ENCODE results near the gene MON2.
"Not testable (repeated sequence)": the region's sequence is repeated elsewhere in the genome, so short reads cannot be mapped to it uniquely, and the experiment has no call there.

MON2 gene

GRCh38 chr12:62481843-62482540, 15.4 kb downstream of the MON2 start:
- H3K27ac ChIP-seq (ENCODE audit: low read depth, low read length) = no peak overlapping the region
- H3K4me3 ChIP-seq (ENCODE audit: low read length) = no peak overlapping the region
- H3K27me3 ChIP-seq (ENCODE audit: insufficient read depth, low read length) = no peaks in the 10 kb centered on the region
- no peaks in the 10 kb centered on the region for H3K9me3 ChIP-seq (ENCODE audit: insufficient read depth, low read depth, low read length)
- WGBS = 83% methylated on average over 4 of the region's 4 CpGs
- no peaks in the 10 kb centered on the region for H3K4me1 ChIP-seq (ENCODE audit: insufficient read depth, low read length)
- peaks cover 4% of the 10 kb centered on the region; the same call in 1 of the 2 replicates for H3K36me3 ChIP-seq (ENCODE audit: insufficient read depth, low read length)
- H3K9ac ChIP-seq (ENCODE audit: low read depth, low read length) = no peak overlapping the region

DNA sequence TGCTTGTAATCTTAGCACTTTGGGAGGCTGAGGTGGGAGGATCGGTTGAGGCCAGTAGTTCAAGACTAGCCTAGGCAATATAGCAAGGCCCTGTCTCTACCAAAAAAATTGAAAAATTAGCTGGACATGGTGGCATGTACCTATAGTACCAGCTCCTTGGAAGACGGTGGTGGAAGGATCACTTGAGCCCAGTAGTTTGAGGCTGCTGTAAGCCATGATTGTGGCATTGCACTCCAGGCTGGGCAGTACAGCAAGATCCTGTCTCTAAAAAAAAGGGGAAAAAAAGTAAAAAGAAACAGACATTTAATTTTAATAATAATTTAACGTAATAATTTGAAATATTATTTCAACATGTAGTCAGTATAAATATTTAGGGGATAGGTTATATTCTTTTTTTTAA, 16.1 kb downstream of the MON2 start:
- H3K4me1 ChIP-seq (ENCODE audit: insufficient read depth, low read length) = no peaks in the 10 kb centered on the region
- 94% methylated on average over 2 of the region's 3 CpGs for WGBS
- H3K9me3 ChIP-seq (ENCODE audit: insufficient read depth, low read depth, low read length) = no peaks in the 10 kb centered on the region
- H3K4me3 ChIP-seq (ENCODE audit: low read length) = no peak overlapping the region
- H3K27ac ChIP-seq (ENCODE audit: low read depth, low read length) = no peak overlapping the region
- no peak overlapping the region for H3K9ac ChIP-seq (ENCODE audit: low read depth, low read length)
- no peaks in the 10 kb centered on the region for H3K27me3 ChIP-seq (ENCODE audit: insufficient read depth, low read length)
- peaks cover 3% of the 10 kb centered on the region; the same call in 1 of the 2 replicates for H3K36me3 ChIP-seq (ENCODE audit: insufficient read depth, low read length)

- H3K4me3 ChIP-seq (ENCODE audit: low read length) = no peak overlapping the region
- WGBS = 97% methylated on average over 2 of the region's 2 CpGs
- no peak overlapping the region for H3K27ac ChIP-seq (ENCODE audit: low read depth, low read length)
- H3K27me3 ChIP-seq (ENCODE audit: insufficient read depth, low read length) = no peaks in the 10 kb centered on the region
- H3K4me1 ChIP-seq (ENCODE audit: insufficient read depth, low read length) = no peaks in the 10 kb centered on the region
- H3K9ac ChIP-seq (ENCODE audit: low read depth, low read length) = no peak overlapping the region
- no peaks in the 10 kb centered on the region for H3K36me3 ChIP-seq (ENCODE audit: insufficient read depth, low read length)
- no peaks in the 10 kb centered on the region for H3K9me3 ChIP-seq (ENCODE audit: insufficient read depth, low read depth, low read length)
Observed at GRCh38 chr12:62484233-62484632, 17.6 kb downstream of the MON2 start.

DNA sequence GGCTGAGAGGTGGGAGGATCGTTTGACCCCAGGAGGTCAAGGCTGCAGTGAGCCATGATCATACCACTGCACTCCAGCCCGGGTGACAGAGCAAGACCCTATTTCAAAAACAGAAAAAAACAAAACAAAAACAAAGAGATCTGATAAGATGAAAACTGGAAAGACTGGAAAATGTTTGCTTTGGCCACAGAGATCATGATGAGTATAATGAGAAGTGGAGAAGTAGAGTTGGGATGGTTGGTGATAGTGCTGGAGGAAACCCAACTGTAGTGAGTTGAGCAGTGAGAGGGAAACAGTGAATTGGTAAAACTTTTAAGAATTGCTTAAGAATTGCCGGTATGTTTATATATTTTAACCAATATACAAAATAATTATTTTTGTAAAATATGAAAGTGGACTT, 39.2 kb downstream of the MON2 start:
- peaks cover 44% of the 10 kb centered on the region for H3K36me3 ChIP-seq (ENCODE audit: insufficient read depth, low read length)
- H3K4me1 ChIP-seq (ENCODE audit: insufficient read depth, low read length) = no peaks in the 10 kb centered on the region
- H3K27ac ChIP-seq (ENCODE audit: low read depth, low read length) = no peak overlapping the region
- H3K27me3 ChIP-seq (ENCODE audit: insufficient read depth, low read length) = no peaks in the 10 kb centered on the region
- no peak overlapping the region for H3K9ac ChIP-seq (ENCODE audit: low read depth, low read length)
- 97% methylated on average over 1 of the region's 3 CpGs for WGBS
- H3K9me3 ChIP-seq (ENCODE audit: insufficient read depth, low read depth, low read length) = peaks cover 5% of the 10 kb centered on the region; the same call in 1 of the 2 replicates
- H3K4me3 ChIP-seq (ENCODE audit: low read length) = no peak overlapping the region

DNA sequence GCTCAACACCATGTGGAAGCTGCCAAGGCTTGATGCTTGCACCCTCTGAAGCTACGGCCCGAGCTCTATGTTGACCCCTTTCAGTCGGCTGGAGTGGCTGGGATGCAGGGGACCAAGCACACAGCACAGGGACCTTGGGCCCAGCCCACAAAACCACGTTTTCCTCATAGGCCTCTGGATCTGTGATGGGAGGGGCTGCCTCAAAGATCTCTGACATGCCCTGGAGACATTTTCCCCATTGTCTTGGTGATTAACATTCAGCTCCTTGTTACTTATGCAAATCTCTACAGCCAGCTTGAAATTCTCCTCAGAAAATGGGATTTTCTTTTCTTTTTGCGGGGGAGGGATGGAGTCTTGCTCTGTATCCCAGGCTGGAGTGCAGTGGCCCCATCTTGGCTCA, 46.3 kb downstream of the MON2 start:
- no peaks in the 10 kb centered on the region for H3K27me3 ChIP-seq (ENCODE audit: insufficient read depth, low read length)
- 82% methylated on average over 5 of the region's 5 CpGs for WGBS
- no peak overlapping the region for H3K9ac ChIP-seq (ENCODE audit: low read depth, low read length)
- peaks cover 34% of the 10 kb centered on the region for H3K9me3 ChIP-seq (ENCODE audit: insufficient read depth, low read depth, low read length)
- H3K4me3 ChIP-seq (ENCODE audit: low read length) = no peak overlapping the region
- no peak overlapping the region for H3K27ac ChIP-seq (ENCODE audit: low read depth, low read length)
- H3K36me3 ChIP-seq (ENCODE audit: insufficient read depth, low read length) = peaks cover 28% of the 10 kb centered on the region
- H3K4me1 ChIP-seq (ENCODE audit: insufficient read depth, low read length) = no peaks in the 10 kb centered on the region

DNA sequence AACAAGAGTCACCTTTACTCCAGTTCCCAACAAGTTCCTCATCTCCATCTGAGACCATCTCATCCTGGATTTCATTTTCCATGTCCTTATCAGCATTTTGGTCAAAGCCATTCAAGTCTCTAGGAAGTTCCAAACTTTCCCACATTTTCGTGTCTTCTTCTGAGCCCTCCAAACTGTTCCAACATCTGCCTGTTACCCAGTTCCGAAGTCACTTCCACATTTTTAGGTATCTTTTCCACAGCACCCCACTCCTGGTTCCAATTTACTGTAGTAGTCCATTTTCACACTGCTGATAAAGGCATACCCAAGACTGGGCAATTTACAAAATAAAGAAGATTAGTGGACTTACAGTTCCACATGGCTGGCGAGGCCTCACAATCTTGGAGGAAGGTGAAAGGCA, 47.5 kb downstream of the MON2 start:
- H3K4me3 ChIP-seq (ENCODE audit: low read length); H3K9ac ChIP-seq (ENCODE audit: low read depth, low read length); H3K27me3 ChIP-seq (ENCODE audit: insufficient read depth, low read length); H3K4me1 ChIP-seq (ENCODE audit: insufficient read depth, low read length); H3K27ac ChIP-seq (ENCODE audit: low read depth, low read length): not testable (repeated sequence)
- 92% methylated on average over 3 of the region's 3 CpGs for WGBS
- H3K36me3 ChIP-seq (ENCODE audit: insufficient read depth, low read length) = peaks cover 20% of the 10 kb centered on the region
- H3K9me3 ChIP-seq (ENCODE audit: insufficient read depth, low read depth, low read length) = peaks cover 34% of the 10 kb centered on the region

DNA sequence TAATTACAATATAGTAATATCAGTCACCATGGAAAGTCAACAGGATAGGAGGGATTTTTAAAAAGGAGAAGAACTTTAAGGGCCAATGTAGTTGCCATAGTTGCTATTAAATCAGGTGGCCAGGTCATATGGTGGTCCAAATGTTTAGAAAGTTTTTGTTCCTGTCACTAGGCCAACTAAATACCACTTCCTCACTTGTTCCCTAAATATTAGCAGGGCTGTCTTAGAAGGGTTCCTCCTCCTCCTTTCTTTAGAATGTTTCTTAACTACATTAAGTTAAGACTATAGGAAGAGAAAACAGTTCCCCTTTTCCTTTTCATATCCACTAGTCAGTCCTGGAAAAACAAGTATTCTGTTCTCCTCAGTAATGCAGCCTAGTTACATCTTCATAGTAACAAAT, 50.3 kb downstream of the MON2 start:
- Histone ChIP-seq H3K36me3 (ENCODE audit: insufficient read depth, low read length) (0 out of 2 replicates have a peak, but pooled peaks cover 4% of the 10 kb centered on the region), H3K4me1 (ENCODE audit: insufficient read depth, low read length) (peaks cover 3% of the 10 kb centered on the region; the same call in 1 of the 2 replicates), H3K27ac (ENCODE audit: low read depth, low read length) (no peak overlapping the region), H3K9me3 (ENCODE audit: insufficient read depth, low read depth, low read length) (peaks cover 26% of the 10 kb centered on the region), H3K9ac (ENCODE audit: low read depth, low read length) (no peak overlapping the region), H3K4me3 (ENCODE audit: low read length) (no peak overlapping the region), H3K27me3 (ENCODE audit: insufficient read depth, low read length) (no peaks in the 10 kb centered on the region)

- Histone ChIP-seq H3K9me3 (ENCODE audit: insufficient read depth, low read depth, low read length) (peaks cover 18% of the 10 kb centered on the region), H3K36me3 (ENCODE audit: insufficient read depth, low read length) (0 out of 2 replicates have a peak, but pooled peaks cover 1% of the 10 kb centered on the region), H3K4me3 (ENCODE audit: low read length) (no peak overlapping the region), H3K9ac (ENCODE audit: low read depth, low read length) (no peak overlapping the region), H3K4me1 (ENCODE audit: insufficient read depth, low read length) (peaks cover 3% of the 10 kb centered on the region; the same call in 1 of the 2 replicates), H3K27ac (ENCODE audit: low read depth, low read length) (no peak overlapping the region), H3K27me3 (ENCODE audit: insufficient read depth, low read length) (no peaks in the 10 kb centered on the region)
- 95% methylated on average over 2 of the region's 2 CpGs for WGBS
Observed at GRCh38 chr12:62517887-62518286, 51.3 kb downstream of the MON2 start.

DNA sequence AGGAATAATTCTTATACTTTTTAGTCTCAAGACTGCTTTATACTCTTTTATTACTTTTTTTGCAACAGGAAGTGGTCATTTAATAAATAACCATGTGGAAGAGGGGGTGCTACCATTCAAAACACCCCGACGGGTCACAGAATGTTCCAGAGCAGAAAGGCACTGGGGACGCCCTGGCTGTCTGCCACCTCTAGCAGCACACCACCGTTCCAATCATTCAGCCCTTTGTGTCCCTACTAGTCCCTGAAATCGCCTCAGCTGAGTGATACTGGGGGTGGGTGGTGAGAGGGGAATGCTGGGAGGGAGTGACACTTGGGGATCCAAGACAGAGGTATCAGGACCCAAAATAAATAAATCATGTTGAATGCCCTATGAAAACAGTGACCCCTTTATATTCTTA, 52.4 kb downstream of the MON2 start:
- H3K4me1 ChIP-seq (ENCODE audit: insufficient read depth, low read length) = peaks cover 3% of the 10 kb centered on the region; the same call in 1 of the 2 replicates
- 94% methylated on average over 5 of the region's 5 CpGs for WGBS
- no peaks in the 10 kb centered on the region for H3K36me3 ChIP-seq (ENCODE audit: insufficient read depth, low read length)
- peaks cover 11% of the 10 kb centered on the region for H3K9me3 ChIP-seq (ENCODE audit: insufficient read depth, low read depth, low read length)
- no peaks in the 10 kb centered on the region for H3K27me3 ChIP-seq (ENCODE audit: insufficient read depth, low read length)
- no peak overlapping the region for H3K27ac ChIP-seq (ENCODE audit: low read depth, low read length)
- H3K9ac ChIP-seq (ENCODE audit: low read depth, low read length) = no peak overlapping the region
- no peak overlapping the region for H3K4me3 ChIP-seq (ENCODE audit: low read length)

GRCh38 chr12:62520361-62520760, 53.7 kb downstream of the MON2 start:
- 94% methylated on average over 4 of the region's 5 CpGs for WGBS
- H3K27ac ChIP-seq (ENCODE audit: low read depth, low read length) = no peak overlapping the region

GRCh38 chr12:62522984-62523383, 56.4 kb downstream of the MON2 start:
- no peak overlapping the region for H3K9ac ChIP-seq (ENCODE audit: low read depth, low read length)
- H3K4me1 ChIP-seq (ENCODE audit: insufficient read depth, low read length) = peaks cover 3% of the 10 kb centered on the region; the same call in 1 of the 2 replicates
- H3K36me3 ChIP-seq (ENCODE audit: insufficient read depth, low read length) = peaks cover 8% of the 10 kb centered on the region; the same call in 1 of the 2 replicates
- 97% methylated on average over 2 of the region's 2 CpGs for WGBS
- H3K4me3 ChIP-seq (ENCODE audit: low read length) = no peak overlapping the region
- no peak overlapping the region for H3K27ac ChIP-seq (ENCODE audit: low read depth, low read length)
- H3K9me3 ChIP-seq (ENCODE audit: insufficient read depth, low read depth, low read length) = no peaks in the 10 kb centered on the region
- no peaks in the 10 kb centered on the region for H3K27me3 ChIP-seq (ENCODE audit: insufficient read depth, low read length)

More at GRCh38 chr12:62520361-62520760, 53.7 kb downstream of the MON2 start:
- no peak overlapping the region for H3K9ac ChIP-seq (ENCODE audit: low read depth, low read length)
- no peaks in the 10 kb centered on the region for H3K9me3 ChIP-seq (ENCODE audit: insufficient read depth, low read depth, low read length)
- no peak overlapping the region for H3K4me3 ChIP-seq (ENCODE audit: low read length)
- no peaks in the 10 kb centered on the region for H3K27me3 ChIP-seq (ENCODE audit: insufficient read depth, low read length)
- H3K36me3 ChIP-seq (ENCODE audit: insufficient read depth, low read length) = no peaks in the 10 kb centered on the region; the same call in 1 of the 2 replicates
- peaks cover 3% of the 10 kb centered on the region; the same call in 1 of the 2 replicates for H3K4me1 ChIP-seq (ENCODE audit: insufficient read depth, low read length)

Measured in HUES64 (cell line).